Smooth muscle cell (in vitro differentiated cells): ENCODE results near the gene PSME2. TPM values are rescaled to one million over a fixed set of nuclear protein-coding genes. Genes with fewer than 3 reads are reported as not detected.

Experiments used
- DNase-seq: peaks from one replicate; lab custom pipeline; 2025; ENCODE audit not compliant: unreplicated experiment; lab: John Stamatoyannopoulos, UW
- H2AFZ ChIP-seq: fragments of 200-600 bp; sonication (generic); 2 replicates; pipeline ENCODE4 v1.6.0; 2016; ENCODE audit warnings: antibody characterized with exemption, low read depth, mild to moderate bottlenecking
- H3F3A ChIP-seq: fragments of 200-600 bp; sonication (generic); 2 replicates; pipeline ENCODE4 v1.6.0; 2017; ENCODE audit warnings: antibody characterized with exemption, low read depth
- H3K27ac ChIP-seq: fragments of 200-600 bp; sonication (generic); 2 replicates; pipeline ENCODE4 v1.5.1; 2016; ENCODE audit warnings: low read depth, mild to moderate bottlenecking
- H3K27me3 ChIP-seq: fragments of 200-600 bp; sonication (generic); 2 replicates; pipeline ENCODE4 v1.6.1; 2016; ENCODE audit warnings: low read depth, mild to moderate bottlenecking
- H3K36me3 ChIP-seq: fragments of 200-600 bp; sonication (generic); 2 replicates; pipeline ENCODE4 v1.5.1; 2016; ENCODE audit warnings: low read depth
- H3K4me1 ChIP-seq: fragments of 200-600 bp; sonication (generic); 2 replicates; pipeline ENCODE4 v1.5.1; 2016; ENCODE audit warnings: low read depth
- H3K4me2 ChIP-seq: fragments of 200-600 bp; sonication (generic); 2 replicates; pipeline ENCODE4 v1.6.0; 2016; ENCODE audit warnings: mild to moderate bottlenecking
- H3K4me3 ChIP-seq: fragments of 200-600 bp; sonication (generic); 2 replicates; pipeline ENCODE4 v1.5.1; 2016; ENCODE audit warnings: mild to moderate bottlenecking
- H3K79me2 ChIP-seq: fragments of 200-600 bp; sonication (generic); 2 replicates; pipeline ENCODE4 v1.6.0; 2016; ENCODE audit warnings: low read depth, mild to moderate bottlenecking
- H3K9ac ChIP-seq: fragments of 200-600 bp; sonication (generic); 2 replicates; pipeline ENCODE4 v1.6.0; 2016; ENCODE audit warnings: low read depth
- H3K9me3 ChIP-seq: fragments of 200-600 bp; sonication (generic); replicated peaks from 2 replicates; pipeline ENCODE4 v1.5.1; 2016; ENCODE audit warnings: low read depth
- H4K20me1 ChIP-seq: fragments of 200-600 bp; sonication (generic); 2 replicates; pipeline ENCODE4 v1.6.0; 2016; ENCODE audit warnings: low read depth
- WGBS: methylation state at CpG from one replicate; pipeline ENCODE4 v1.1.7; 2016; ENCODE audit warnings: low lambda C conversion rate; 5-methylcytosine and 5-hydroxymethylcytosine counted together
- polyA plus RNA-seq: library from polyadenylated mRNA; unstranded; fragments of >200 nt; fragmentation: Nextera tagmentation; extraction: Ambion mirVana; gene quantifications from 2 replicates; pipeline ENCODE4 v1.2.1, GENCODE V29; 2016
- total RNA-seq: library from RNA; depleted of rRNA; stranded (reverse); fragments of >200 nt; gene quantifications from 2 replicates; pipeline ENCODE4 v1.2.3, GENCODE V29; 2014
- TF ChIP-seq, protein P1 (sequence below): fragments of 200-600 bp; sonication (generic); IDR thresholded peaks from 2 replicates; pipeline ENCODE4 v1.5.1; 2017; ENCODE audit warnings: borderline replicate concordance, mild to moderate bottlenecking, antibody characterized with exemption; ENCODE audit not compliant: insufficient read depth, poor library complexity, severe bottlenecking

The PSME2 gene
- total and polyA plus RNA-seq, 2 experiments from 2014 or later: 40.7 to 164 TPM

DNA sequence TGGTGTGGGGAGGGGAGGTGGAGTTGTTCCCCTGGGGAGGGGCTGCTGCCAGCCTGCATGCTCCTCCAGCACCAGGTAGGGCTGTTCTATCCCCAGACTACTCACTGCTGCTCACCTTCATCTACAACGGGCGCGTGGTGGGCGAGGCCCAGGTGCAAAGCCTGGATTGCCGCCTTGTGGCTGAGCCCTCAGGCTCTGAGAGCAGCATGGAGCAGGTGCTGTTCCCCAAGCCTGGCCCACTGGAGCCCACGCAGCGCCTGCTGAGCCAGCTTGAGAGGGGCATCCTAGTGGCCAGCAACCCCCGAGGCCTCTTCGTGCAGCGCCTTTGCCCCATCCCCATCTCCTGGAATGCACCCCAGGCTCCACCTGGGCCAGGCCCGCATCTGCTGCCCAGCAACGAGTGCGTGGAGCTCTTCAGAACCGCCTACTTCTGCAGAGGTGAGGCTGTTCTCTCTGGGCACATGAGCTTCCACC, 18.1 kb upstream of the PSME2 start:
- peaks cover 7% of the 10 kb centered on the region for H3F3A ChIP-seq
- no peak overlapping the region for H3K4me2 ChIP-seq
- TF ChIP-seq, protein P1, sequence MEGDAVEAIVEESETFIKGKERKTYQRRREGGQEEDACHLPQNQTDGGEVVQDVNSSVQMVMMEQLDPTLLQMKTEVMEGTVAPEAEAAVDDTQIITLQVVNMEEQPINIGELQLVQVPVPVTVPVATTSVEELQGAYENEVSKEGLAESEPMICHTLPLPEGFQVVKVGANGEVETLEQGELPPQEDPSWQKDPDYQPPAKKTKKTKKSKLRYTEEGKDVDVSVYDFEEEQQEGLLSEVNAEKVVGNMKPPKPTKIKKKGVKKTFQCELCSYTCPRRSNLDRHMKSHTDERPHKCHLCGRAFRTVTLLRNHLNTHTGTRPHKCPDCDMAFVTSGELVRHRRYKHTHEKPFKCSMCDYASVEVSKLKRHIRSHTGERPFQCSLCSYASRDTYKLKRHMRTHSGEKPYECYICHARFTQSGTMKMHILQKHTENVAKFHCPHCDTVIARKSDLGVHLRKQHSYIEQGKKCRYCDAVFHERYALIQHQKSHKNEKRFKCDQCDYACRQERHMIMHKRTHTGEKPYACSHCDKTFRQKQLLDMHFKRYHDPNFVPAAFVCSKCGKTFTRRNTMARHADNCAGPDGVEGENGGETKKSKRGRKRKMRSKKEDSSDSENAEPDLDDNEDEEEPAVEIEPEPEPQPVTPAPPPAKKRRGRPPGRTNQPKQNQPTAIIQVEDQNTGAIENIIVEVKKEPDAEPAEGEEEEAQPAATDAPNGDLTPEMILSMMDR: no peak
- no peaks in the 10 kb centered on the region for H4K20me1 ChIP-seq
- H3K27ac ChIP-seq: no peak overlapping the region
- no peak overlapping the region for H3K9ac ChIP-seq
- H3K36me3 ChIP-seq: no peaks in the 10 kb centered on the region
- H3K79me2 ChIP-seq: peaks cover 14% of the 10 kb centered on the region
- H3K4me1 ChIP-seq: peaks cover 7% of the 10 kb centered on the region
- WGBS: 96% methylated on average over 14 of the region's 14 CpGs
- no peaks in the 10 kb centered on the region for H3K9me3 ChIP-seq
- H3K4me3 ChIP-seq: no peak overlapping the region
- H2AFZ ChIP-seq: no peak overlapping the region
- DNase-seq: no peak
- H3K27me3 ChIP-seq: no peaks in the 10 kb centered on the region

DNA sequence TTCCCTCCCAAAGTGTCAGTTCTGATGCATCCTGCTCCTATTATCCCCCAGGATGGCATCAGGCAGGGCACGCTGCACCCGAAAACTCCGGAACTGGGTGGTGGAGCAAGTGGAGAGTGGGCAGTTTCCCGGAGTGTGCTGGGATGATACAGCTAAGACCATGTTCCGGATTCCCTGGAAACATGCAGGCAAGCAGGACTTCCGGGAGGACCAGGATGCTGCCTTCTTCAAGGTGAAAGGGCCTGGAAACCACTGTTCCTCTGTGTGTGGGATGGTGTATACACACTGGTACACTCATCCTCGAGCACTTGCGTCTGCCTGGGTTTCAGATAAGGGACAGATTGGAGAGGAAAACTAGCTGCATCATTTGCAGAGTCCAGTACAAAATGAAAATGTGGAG, 15.7 kb upstream of the PSME2 start:
- no peaks in the 10 kb centered on the region for H4K20me1 ChIP-seq
- H3F3A ChIP-seq: peaks cover 9% of the 10 kb centered on the region
- TF ChIP-seq, protein P1: no peak
- H3K9ac ChIP-seq: peak overlapping the region; percentile 77
- no peaks in the 10 kb centered on the region for H3K36me3 ChIP-seq
- DNase-seq: no peak
- no peaks in the 10 kb centered on the region for H3K27me3 ChIP-seq
- peaks cover 14% of the 10 kb centered on the region for H3K79me2 ChIP-seq
- H3K4me2 ChIP-seq: peak overlapping the region; percentile 92
- peaks cover 7% of the 10 kb centered on the region for H3K4me1 ChIP-seq
- H3K27ac ChIP-seq: no peak overlapping the region
- H3K9me3 ChIP-seq: no peaks in the 10 kb centered on the region
- peak overlapping the region; percentile 60 for H3K4me3 ChIP-seq
- no peak overlapping the region for H2AFZ ChIP-seq
- 81% methylated on average over 8 of the region's 8 CpGs for WGBS

DNA sequence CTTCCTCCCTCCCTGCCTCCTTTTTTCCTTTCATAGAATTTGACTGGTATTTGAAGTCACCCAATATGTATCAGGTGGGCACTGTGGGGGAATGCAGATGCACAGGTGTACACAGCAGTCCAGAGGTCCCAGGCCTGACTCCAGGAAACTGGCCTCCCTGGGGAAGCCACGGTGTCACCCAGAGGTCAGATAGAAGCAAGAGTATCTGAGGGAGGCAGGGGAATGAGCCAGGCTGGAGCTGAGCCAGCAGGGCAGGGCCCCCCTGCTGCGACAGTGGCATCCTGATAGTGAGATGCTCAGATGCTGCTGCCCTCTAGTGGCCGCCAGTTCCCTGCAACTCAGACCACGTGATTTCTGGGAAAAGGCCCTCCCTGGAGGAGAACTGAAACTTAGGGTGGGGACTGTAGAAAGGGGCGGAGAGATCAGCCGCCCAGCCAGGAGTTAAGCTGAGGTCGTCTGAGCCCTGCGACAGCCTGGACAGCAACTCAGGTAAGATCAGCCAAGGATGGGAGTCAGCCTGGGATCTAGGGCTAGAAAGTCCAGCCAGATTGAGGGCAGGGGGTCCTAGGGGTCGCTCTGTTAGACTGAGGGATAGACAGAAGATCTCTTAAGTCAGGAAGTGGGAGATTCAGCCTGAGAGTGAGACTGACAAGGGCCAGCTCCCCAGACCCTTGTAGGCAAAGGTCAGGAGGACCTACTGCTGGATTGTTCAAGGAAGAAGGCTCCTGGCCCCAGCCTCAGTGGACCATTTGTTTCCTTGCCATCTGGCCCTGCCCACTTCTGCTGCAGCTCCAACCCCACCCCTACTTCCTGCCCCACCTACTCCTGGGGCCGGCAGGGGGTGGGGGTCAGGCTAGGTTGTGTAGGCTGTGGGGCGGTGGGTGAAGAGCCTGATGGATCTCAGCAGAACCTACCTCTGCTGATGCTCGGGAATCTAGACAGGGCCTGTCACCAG, 14.7 kb upstream of the PSME2 start, which contains the start of gene IRF9:
Gene IRF9 (plus strand): TSS at position 416 of the 955 bp plus-strand sequence. CDS start 880 bp downstream, outside the sequence.
- Histone ChIP-seq H3F3A (peaks cover 14% of the 10 kb centered on the region), H2AFZ (no peak within 1 kb of the TSS), H3K9me3 (no peaks in the 10 kb centered on the region), H4K20me1 (no peaks in the 10 kb centered on the region), H3K36me3 (no peaks in the 10 kb centered on the region), H3K79me2 (peaks cover 14% of the 10 kb centered on the region), H3K4me2 (peak within 1 kb of the TSS; percentile 92), H3K27ac (peak within 1 kb of the TSS; percentile 60), H3K4me1 (peaks cover 7% of the 10 kb centered on the region), H3K9ac (peak within 1 kb of the TSS; percentile 77), H3K4me3 (peak within 1 kb of the TSS; percentile 60), H3K27me3 (no peaks in the 10 kb centered on the region)
- peak; percentile 88 for DNase-seq
- 7% methylated on average over 12 of the region's 12 CpGs for WGBS
- TF ChIP-seq, protein P1: peak; percentile 96
